KMS-11 (cell line): ENCODE results near the gene DOC2B.
"Not testable (repeated sequence)": the region's sequence is repeated elsewhere in the genome, so short reads cannot be mapped to it uniquely, and the experiment has no call there.

ENCODE experiments used
- H2AFZ ChIP-seq: fragments of 200-600 bp; sonication (generic); 2 replicates; pipeline ENCODE4 v1.6.1; 2016; ENCODE audit warnings: antibody characterized with exemption, mixed run types, low read depth
- H3K27ac ChIP-seq: fragments of 200-600 bp; sonication (generic); 2 replicates; pipeline ENCODE4 v1.6.1; 2016; ENCODE audit warnings: mild to moderate bottlenecking, mixed run types
- H3K27me3 ChIP-seq: fragments of 200-600 bp; sonication (generic); 2 replicates; pipeline ENCODE4 v1.6.1; 2017; ENCODE audit warnings: mild to moderate bottlenecking, low read depth, mixed run types, moderate library complexity; ENCODE audit not compliant: insufficient read depth
- H3K36me3 ChIP-seq: fragments of 200-600 bp; sonication (generic); 2 replicates; pipeline ENCODE4 v1.6.1; 2017; ENCODE audit warnings: mild to moderate bottlenecking, mixed run types; ENCODE audit not compliant: insufficient read depth
- H3K4me1 ChIP-seq: fragments of 200-600 bp; sonication (generic); 2 replicates; pipeline ENCODE4 v1.6.1; 2016; ENCODE audit warnings: mild to moderate bottlenecking, low read depth, mixed run types; ENCODE audit not compliant: poor library complexity, severe bottlenecking
- H3K4me2 ChIP-seq: fragments of 200-600 bp; sonication (generic); 2 replicates; pipeline ENCODE4 v1.7.0; 2016; ENCODE audit warnings: mild to moderate bottlenecking, mixed run types
- H3K4me3 ChIP-seq: fragments of 200-600 bp; sonication (generic); IDR thresholded peaks from 2 replicates; pipeline ENCODE4 v1.6.1; 2017; ENCODE audit warnings: low read depth, low read length, mixed read lengths; ENCODE audit not compliant: insufficient read depth
- H3K79me2 ChIP-seq: fragments of 200-600 bp; sonication (generic); 2 replicates; pipeline ENCODE4 v1.6.1; 2016; ENCODE audit warnings: low read depth, mixed run types; ENCODE audit not compliant: insufficient read depth
- H3K9ac ChIP-seq: fragments of 200-600 bp; sonication (generic); 2 replicates; pipeline ENCODE4 v1.6.1; 2016; ENCODE audit warnings: mild to moderate bottlenecking, mixed run types
- H4K20me1 ChIP-seq: fragments of 200-600 bp; sonication (generic); 2 replicates; pipeline ENCODE4 v1.6.1; 2016; ENCODE audit warnings: mild to moderate bottlenecking, mixed run types; ENCODE audit not compliant: insufficient read depth
- CTCF ChIP-seq: fragments of 200-600 bp; sonication (generic); conservative IDR thresholded peaks from 2 replicates; pipeline ENCODE4 v1.6.1; 2017; ENCODE audit warnings: low read depth, mild to moderate bottlenecking, antibody characterized with exemption, low read length, moderate library complexity, mixed read lengths

The DOC2B gene

GRCh38 chr17:134332-134785 is 47.1 kb downstream of the DOC2B start:
- H3K27me3 ChIP-seq, H2AFZ ChIP-seq, H3K27ac ChIP-seq, H3K4me1 ChIP-seq, H3K4me3 ChIP-seq, H3K36me3 ChIP-seq, H4K20me1 ChIP-seq, H3K9ac ChIP-seq, H3K4me2 ChIP-seq, H3K79me2 ChIP-seq: not testable (repeated sequence)
- TF ChIP-seq CTCF: peak; percentile 67

- H3K4me2 ChIP-seq, H3K4me3 ChIP-seq: not testable (repeated sequence)
These were observed 47.5 kb downstream of the DOC2B start for GRCh38 chr17:133932-134331.

GRCh38 chr17:118339-118917 is 63.0 kb downstream of the DOC2B start:
- H4K20me1 ChIP-seq, H3K4me3 ChIP-seq, H3K9ac ChIP-seq, H3K4me2 ChIP-seq, H3K27me3 ChIP-seq, H2AFZ ChIP-seq, H3K27ac ChIP-seq, H3K4me1 ChIP-seq, H3K36me3 ChIP-seq, H3K79me2 ChIP-seq: not testable (repeated sequence)
- peak; percentile 49 for TF ChIP-seq CTCF

More at GRCh38 chr17:133932-134331, 47.5 kb downstream of the DOC2B start:
- H4K20me1 ChIP-seq, H3K79me2 ChIP-seq, H3K27me3 ChIP-seq, H3K9ac ChIP-seq, H3K27ac ChIP-seq, H3K36me3 ChIP-seq, H2AFZ ChIP-seq, H3K4me1 ChIP-seq: not testable (repeated sequence)

- not testable (repeated sequence) for H3K36me3 ChIP-seq, H3K27ac ChIP-seq, H3K4me1 ChIP-seq, H3K9ac ChIP-seq, H2AFZ ChIP-seq, H3K79me2 ChIP-seq, H4K20me1 ChIP-seq, H3K4me3 ChIP-seq, H3K27me3 ChIP-seq, H3K4me2 ChIP-seq
These were observed 68.3 kb downstream of the DOC2B start for GRCh38 chr17:113111-113510.
